Prostate gland (tissue), 2 donors: ENCODE data around the gene PDE7B. TPM values are rescaled to one million over a fixed set of nuclear protein-coding genes. Genes with fewer than 3 reads are reported as not detected.

Experiments used
- DNase-seq: peaks from one replicate; pipeline ENCODE4 v3.0.0-alpha.2; 2019; ENCODE audit warnings: low spot score
- H3K27ac ChIP-seq, 2 donors: fragments of 200-600 bp; sonication (generic); 2 replicates each; pipeline ENCODE4 v1.5.1; 2017 to 2019
- H3K27me3 ChIP-seq: fragments of 200-600 bp; sonication (generic); replicated peaks from 2 replicates; pipeline ENCODE4 v1.5.1; 2019; ENCODE audit not compliant: insufficient read depth
- H3K36me3 ChIP-seq, 2 donors: fragments of 200-600 bp; sonication (generic); 1 replicate in 1 of 2; 2 replicates in 1 of 2; pipeline versions ENCODE4 v1.5.1 to v1.8.1; 2017 to 2019
- H3K4me1 ChIP-seq: fragments of 200-600 bp; sonication (generic); replicated peaks from 2 replicates; pipeline ENCODE4 v1.5.1; 2019
- H3K4me3 ChIP-seq, 2 donors: fragments of 200-600 bp; sonication (generic); 2 replicates each; pipeline ENCODE4 v1.5.1; 2017 to 2019
- H3K9me3 ChIP-seq: fragments of 200-600 bp; sonication (generic); 2 replicates; pipeline ENCODE4 v1.5.1; 2017
- CTCF ChIP-seq, 4 experiments: fragments of 200-600 bp in 2 of 4; fragments of 450-650 bp in 2 of 4; sonication (generic) in 2 of 4; IDR thresholded peaks; 1 replicate in 3 of 4; 2 replicates in 1 of 4; pipeline ENCODE4 v1.5.1; 2016 to 2019; ENCODE audit warnings: antibody characterized with exemption in 4 of 4, mild to moderate bottlenecking in 2 of 4, moderate library complexity in 2 of 4
- POLR2A ChIP-seq: fragments of 450-650 bp; IDR thresholded peaks from one replicate; pipeline ENCODE4 v1.6.1; 2016; ENCODE audit warnings: antibody characterized with exemption, mild to moderate bottlenecking
- POLR2AphosphoS5 ChIP-seq: sonication (generic); formaldehyde crosslinking; IDR thresholded peaks from one replicate; pipeline ENCODE4 v1.6.1; 2017; ENCODE audit warnings: antibody characterized with exemption
- WGBS: methylation state at CpG from one replicate; pipeline ENCODE4 v1.1.5; 2018; 5-methylcytosine and 5-hydroxymethylcytosine counted together
- intact Hi-C: fragments of 100-400 bp; cut with DNase I; formaldehyde crosslinking; loops from one replicate; pipeline ENCODE4 v1.14.2; 2022
- total RNA-seq, 2 donors: library from RNA; depleted of rRNA; stranded (reverse); fragments of >200 nt; gene quantifications; one replicate each; pipeline ENCODE4 v1.1.0, GENCODE V29; 2016

PDE7B gene
- total RNA-seq, 2 donors from 2014 or later = 4.7 to 6.3 TPM

- Histone ChIP-seq H3K36me3 (no peaks in the 10 kb centered on the region), H3K27me3 (no peaks in the 10 kb centered on the region), H3K9me3 (no peaks in the 10 kb centered on the region), H3K4me1 (no peaks in the 10 kb centered on the region), H3K4me3 (no peak overlapping the region), H3K27ac (no peak overlapping the region)
- 95% methylated on average over 2 of the region's 2 CpGs for WGBS
- no peak for DNase-seq
- TF ChIP-seq CTCF (IDR thresholded peaks at IDR 0.05) = no peak
- no peak for TF ChIP-seq POLR2AphosphoS5
- TF ChIP-seq POLR2A = no peak
- intact Hi-C loops = no loop called here
These were observed 295.8 kb downstream of the PDE7B start for GRCh38 chr6:136147342-136147741.

GRCh38 chr6:136148051-136148450 lies 296.6 kb downstream of the PDE7B start:
- intact Hi-C loops = no loop called here
- no peak for DNase-seq
- Histone ChIP-seq H3K9me3 (no peaks in the 10 kb centered on the region), H3K4me1 (no peaks in the 10 kb centered on the region), H3K27me3 (no peaks in the 10 kb centered on the region), H3K27ac (no peak overlapping the region), H3K36me3 (no peaks in the 10 kb centered on the region), H3K4me3 (no peak overlapping the region)
- 78% methylated on average over 1 of the region's 1 CpG for WGBS
- TF ChIP-seq CTCF (IDR thresholded peaks at IDR 0.05) (no peak), POLR2A (no peak), POLR2AphosphoS5 (no peak)

GRCh38 chr6:136148523-136148922 lies 297.0 kb downstream of the PDE7B start:
- DNase-seq = no peak
- no peaks in the 10 kb centered on the region for H3K36me3 ChIP-seq
- no peaks in the 10 kb centered on the region for H3K9me3 ChIP-seq
- no peak overlapping the region for H3K4me3 ChIP-seq
- no peaks in the 10 kb centered on the region for H3K4me1 ChIP-seq
- intact Hi-C loops = no loop called here
- TF ChIP-seq CTCF (IDR thresholded peaks at IDR 0.05) (no peak), POLR2A (no peak), POLR2AphosphoS5 (no peak)
- no peak overlapping the region for H3K27ac ChIP-seq
- H3K27me3 ChIP-seq = no peaks in the 10 kb centered on the region
- WGBS = 91% methylated on average over 5 of the region's 5 CpGs

GRCh38 chr6:136149311-136149710 lies 297.8 kb downstream of the PDE7B start:
- no peak overlapping the region for H3K27ac ChIP-seq

More at GRCh38 chr6:136149311-136149710, 297.8 kb downstream of the PDE7B start:
- TF ChIP-seq CTCF (IDR thresholded peaks at IDR 0.05) (no peak), POLR2AphosphoS5 (no peak), POLR2A (no peak)
- 42% methylated on average over 2 of the region's 2 CpGs for WGBS
- Histone ChIP-seq H3K36me3 (no peaks in the 10 kb centered on the region), H3K4me3 (no peak overlapping the region), H3K27me3 (no peaks in the 10 kb centered on the region), H3K4me1 (no peaks in the 10 kb centered on the region), H3K9me3 (no peaks in the 10 kb centered on the region)
- intact Hi-C loops = no loop called here
- DNase-seq = no peak
